ENCODE results near the gene CIZ1.

The CIZ1 gene

GRCh38 chr9:128162215-128163026 is 29.0 kb downstream of the CIZ1 start:
- DNase-seq, result no peak

GRCh38 chr9:128161215-128161902 is 30.0 kb downstream of the CIZ1 start:
- DNase-seq, result no peak

- DNase-seq, result no peak
Measured at GRCh38 chr9:128160603-128160987, 30.8 kb downstream of the CIZ1 start.

GRCh38 chr9:128159784-128160602 is 31.4 kb downstream of the CIZ1 start, which contains the start of gene BBLN:
Gene BBLN (plus strand): TSS chr9:128160265. CDS start chr9:128160408, 143 bp downstream.
- peak; percentile 85 for DNase-seq

GRCh38 chr9:128159522-128159783 is 31.9 kb downstream of the CIZ1 start:
- DNase-seq, result peak; percentile 65

- DNase-seq, result no peak
Measured at GRCh38 chr9:128155736-128156500, 35.5 kb downstream of the CIZ1 start.

- DNase-seq, result no peak
Measured at GRCh38 chr9:128153947-128154695, 37.3 kb downstream of the CIZ1 start.

GRCh38 chr9:128153060-128153946 is 38.1 kb downstream of the CIZ1 start:
- no peak for DNase-seq

GRCh38 chr9:128152133-128153059 is 39.0 kb downstream of the CIZ1 start:
- no peak for DNase-seq

GRCh38 chr9:128151309-128152132 is 39.9 kb downstream of the CIZ1 start:
- DNase-seq, result no peak

GRCh38 chr9:128150594-128151308 is 40.6 kb downstream of the CIZ1 start:
- no peak for DNase-seq

GRCh38 chr9:128149951-128150593 is 41.3 kb downstream of the CIZ1 start:
- DNase-seq, result peak; percentile 50

- DNase-seq, result no peak
Measured at GRCh38 chr9:128149001-128149701, 42.2 kb downstream of the CIZ1 start, which contains the start of gene LCN2. Gene LCN2 (plus strand): TSS chr9:128149453. CDS start chr9:128149526, 73 bp downstream.

- no peak for DNase-seq
Measured at GRCh38 chr9:128148509-128149000, 42.8 kb downstream of the CIZ1 start.

- DNase-seq, result no peak
Measured at GRCh38 chr9:128146591-128147120, 44.7 kb downstream of the CIZ1 start.

GRCh38 chr9:128145951-128146351 is 45.4 kb downstream of the CIZ1 start:
- no peak for DNase-seq
